GM12892 (cell line): ENCODE data around the gene RTN4RL1.

Experiments
- POLR2A ChIP-seq: IDR thresholded peaks from 2 replicates; pipeline ENCODE4 v1.6.1; 2011; ENCODE audit warnings: low read depth, low read length, control low read depth
- POLR2AphosphoS5 ChIP-seq: IDR thresholded peaks from 2 replicates; pipeline ENCODE4 v1.6.1; 2011; ENCODE audit warnings: low read depth, low read length, control low read depth

- TF ChIP-seq POLR2A (no peak), POLR2AphosphoS5 (no peak)
These were observed 28.3 kb downstream of the RTN4RL1 start for GRCh38 chr17:1996800-1997288.
